Hepatocyte (in vitro differentiated cells): ENCODE data around the gene TRIM69.
"Not testable (repeated sequence)": the region's sequence is repeated elsewhere in the genome, so short reads cannot be mapped to it uniquely, and the experiment has no call there.

Experiments used
- EZH2 ChIP-seq: fragments of 200-600 bp; sonication (generic); IDR thresholded peaks from 2 replicates; pipeline ENCODE4 v1.6.1; 2016; ENCODE audit warnings: antibody characterized with exemption, mild to moderate bottlenecking, borderline replicate concordance
- EZH2phosphoT487 ChIP-seq: fragments of 200-600 bp; sonication (generic); IDR thresholded peaks from one replicate; pipeline ENCODE4 v1.6.1; 2018; ENCODE audit warnings: antibody characterized with exemption, mild to moderate bottlenecking, low read depth, moderate library complexity; ENCODE audit not compliant: unreplicated experiment, severe bottlenecking
- TF ChIP-seq, protein P1 (sequence below): fragments of 200-600 bp; sonication (generic); IDR thresholded peaks from 2 replicates; pipeline ENCODE4 v1.5.1; 2016; ENCODE audit warnings: antibody characterized with exemption, mild to moderate bottlenecking; ENCODE audit not compliant: poor library complexity

DNA sequence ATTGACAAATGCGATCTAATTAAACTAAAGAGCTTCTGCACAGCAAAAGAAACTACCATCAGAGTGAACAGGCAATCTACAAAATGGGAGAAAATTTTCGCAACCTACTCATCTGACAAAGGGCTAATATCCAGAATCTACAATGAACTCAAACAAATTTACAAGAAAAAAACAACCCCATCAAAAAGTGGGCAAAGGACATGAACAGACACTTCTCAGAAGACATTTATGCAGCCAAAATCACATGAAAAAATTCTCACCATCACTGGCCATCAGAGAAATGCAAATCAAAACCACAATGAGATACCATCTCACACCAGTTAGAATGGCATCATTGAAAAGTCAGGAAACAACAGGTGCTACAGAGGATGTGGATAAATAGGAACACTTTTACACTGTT, 7.1 kb downstream of the TRIM69 start:
- TF ChIP-seq, protein P1, sequence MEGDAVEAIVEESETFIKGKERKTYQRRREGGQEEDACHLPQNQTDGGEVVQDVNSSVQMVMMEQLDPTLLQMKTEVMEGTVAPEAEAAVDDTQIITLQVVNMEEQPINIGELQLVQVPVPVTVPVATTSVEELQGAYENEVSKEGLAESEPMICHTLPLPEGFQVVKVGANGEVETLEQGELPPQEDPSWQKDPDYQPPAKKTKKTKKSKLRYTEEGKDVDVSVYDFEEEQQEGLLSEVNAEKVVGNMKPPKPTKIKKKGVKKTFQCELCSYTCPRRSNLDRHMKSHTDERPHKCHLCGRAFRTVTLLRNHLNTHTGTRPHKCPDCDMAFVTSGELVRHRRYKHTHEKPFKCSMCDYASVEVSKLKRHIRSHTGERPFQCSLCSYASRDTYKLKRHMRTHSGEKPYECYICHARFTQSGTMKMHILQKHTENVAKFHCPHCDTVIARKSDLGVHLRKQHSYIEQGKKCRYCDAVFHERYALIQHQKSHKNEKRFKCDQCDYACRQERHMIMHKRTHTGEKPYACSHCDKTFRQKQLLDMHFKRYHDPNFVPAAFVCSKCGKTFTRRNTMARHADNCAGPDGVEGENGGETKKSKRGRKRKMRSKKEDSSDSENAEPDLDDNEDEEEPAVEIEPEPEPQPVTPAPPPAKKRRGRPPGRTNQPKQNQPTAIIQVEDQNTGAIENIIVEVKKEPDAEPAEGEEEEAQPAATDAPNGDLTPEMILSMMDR: not testable (repeated sequence)
- not testable (repeated sequence) for TF ChIP-seq EZH2phosphoT487, EZH2
